Measurements from ENCODE around the gene IRF8.

DNA sequence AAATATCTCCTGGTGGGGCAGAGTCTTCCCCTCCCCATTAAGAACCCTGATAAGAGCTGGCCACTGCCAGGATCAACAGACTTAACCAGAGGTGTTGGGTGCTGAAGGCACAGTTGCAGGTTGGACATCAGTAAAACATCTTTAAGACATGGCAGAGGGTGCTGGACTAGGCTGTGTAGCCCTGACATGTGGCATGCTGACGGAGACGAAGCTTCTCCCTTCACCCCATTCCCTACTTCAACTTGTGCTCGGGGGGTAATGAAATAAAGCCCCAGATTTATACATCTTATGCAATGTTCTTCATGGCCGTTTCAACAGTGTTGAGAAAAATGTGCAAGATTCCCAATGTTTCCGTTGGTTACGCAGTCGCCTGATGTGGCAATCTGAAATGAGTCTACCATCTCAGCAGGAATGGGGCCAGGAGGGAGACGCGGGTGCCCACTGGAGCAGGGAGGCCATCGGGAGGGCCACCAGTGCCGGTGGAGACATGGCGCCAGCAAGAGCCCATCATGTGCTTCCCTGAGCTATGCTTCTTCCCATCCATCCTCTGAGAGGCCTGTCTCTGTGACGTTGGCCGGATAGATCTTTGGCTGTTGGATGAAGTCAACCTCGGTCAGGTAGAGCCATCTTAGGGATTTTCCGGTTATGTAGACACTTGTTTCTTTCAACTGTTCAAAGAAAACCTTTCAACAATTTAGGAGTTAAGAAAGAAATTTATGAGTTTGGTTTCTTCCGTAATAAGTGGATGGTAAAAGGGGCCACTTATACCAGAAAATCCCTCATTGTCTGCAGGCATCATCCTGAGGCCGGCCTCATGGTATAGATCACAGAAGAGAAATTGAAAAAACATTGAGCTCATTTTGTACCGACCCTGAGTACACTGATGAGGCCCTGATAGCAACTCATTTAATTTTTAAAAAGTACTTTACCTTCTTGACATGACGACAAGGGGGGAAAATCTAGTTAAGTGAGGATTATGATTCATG, 6.4 kb downstream of the IRF8 start:
- TF ChIP-seq, protein P1, sequence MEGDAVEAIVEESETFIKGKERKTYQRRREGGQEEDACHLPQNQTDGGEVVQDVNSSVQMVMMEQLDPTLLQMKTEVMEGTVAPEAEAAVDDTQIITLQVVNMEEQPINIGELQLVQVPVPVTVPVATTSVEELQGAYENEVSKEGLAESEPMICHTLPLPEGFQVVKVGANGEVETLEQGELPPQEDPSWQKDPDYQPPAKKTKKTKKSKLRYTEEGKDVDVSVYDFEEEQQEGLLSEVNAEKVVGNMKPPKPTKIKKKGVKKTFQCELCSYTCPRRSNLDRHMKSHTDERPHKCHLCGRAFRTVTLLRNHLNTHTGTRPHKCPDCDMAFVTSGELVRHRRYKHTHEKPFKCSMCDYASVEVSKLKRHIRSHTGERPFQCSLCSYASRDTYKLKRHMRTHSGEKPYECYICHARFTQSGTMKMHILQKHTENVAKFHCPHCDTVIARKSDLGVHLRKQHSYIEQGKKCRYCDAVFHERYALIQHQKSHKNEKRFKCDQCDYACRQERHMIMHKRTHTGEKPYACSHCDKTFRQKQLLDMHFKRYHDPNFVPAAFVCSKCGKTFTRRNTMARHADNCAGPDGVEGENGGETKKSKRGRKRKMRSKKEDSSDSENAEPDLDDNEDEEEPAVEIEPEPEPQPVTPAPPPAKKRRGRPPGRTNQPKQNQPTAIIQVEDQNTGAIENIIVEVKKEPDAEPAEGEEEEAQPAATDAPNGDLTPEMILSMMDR (IDR thresholded peaks at IDR 0.05; ENCODE audit: insufficient read depth, low read depth, low read length): no peak
- TF ChIP-seq EZH2 (IDR thresholded peaks at IDR 0.05; ENCODE audit: insufficient read depth, low read length): no peak

Data from astrocyte (in vitro differentiated cells and primary cell).